GM12878 (cell line): ENCODE data around the gene LCAT. TPM values are rescaled to one million over a fixed set of nuclear protein-coding genes. Genes with fewer than 3 reads are reported as not detected.

Experiments
- BCL11A ChIP-seq: IDR thresholded peaks from 2 replicates; pipeline ENCODE4 v1.6.1; 2011; ENCODE audit warnings: low read depth, low read length
- CBFB ChIP-seq: IDR thresholded peaks from 2 replicates; pipeline ENCODE4 v1.6.1; 2016; ENCODE audit warnings: antibody characterized with exemption, low read depth
- CHD4 ChIP-seq: fragments of 200-600 bp; sonication (generic); IDR thresholded peaks from 2 replicates; pipeline ENCODE4 v1.6.1; 2016; ENCODE audit warnings: mild to moderate bottlenecking
- EZH2 ChIP-seq: IDR thresholded peaks from 2 replicates; pipeline ENCODE4 v1.6.1; 2012; ENCODE audit warnings: low read depth, mild to moderate bottlenecking, control low read depth, inconsistent platforms, low read length, borderline replicate concordance; ENCODE audit not compliant: control insufficient read depth
- GATAD2B ChIP-seq: fragments of 450-650 bp; conservative IDR thresholded peaks from 2 replicates; pipeline ENCODE4 v1.6.1; 2017; ENCODE audit warnings: low read depth, mild to moderate bottlenecking, moderate library complexity
- POLR2AphosphoS5 ChIP-seq: IDR thresholded peaks from 2 replicates; pipeline ENCODE4 v1.6.1; 2011; ENCODE audit warnings: mild to moderate bottlenecking, low read length, inconsistent platforms
- PRDM15 ChIP-seq: fragments of 450-650 bp; formaldehyde crosslinking; IDR thresholded peaks from 2 replicates; pipeline ENCODE4 v1.4.0; 2020; ENCODE audit warnings: mild to moderate bottlenecking, moderate library complexity
- RAD21 ChIP-seq: IDR thresholded peaks from 2 replicates; pipeline ENCODE4 v1.6.1; 2011; ENCODE audit warnings: mild to moderate bottlenecking, low read depth, low read length, moderate library complexity; ENCODE audit not compliant: insufficient read depth
- RBBP5 ChIP-seq: fragments of 200-600 bp; sonication (generic); conservative IDR thresholded peaks from 2 replicates; pipeline ENCODE4 v1.6.1; 2016
- RUNX3 ChIP-seq: IDR thresholded peaks from 2 replicates; pipeline ENCODE4 v1.6.1; 2012; ENCODE audit warnings: low read length, inconsistent platforms
- SIX5 ChIP-seq: IDR thresholded peaks from 2 replicates; pipeline ENCODE4 v1.6.1; 2011; ENCODE audit warnings: mild to moderate bottlenecking, low read depth, low read length, moderate library complexity; ENCODE audit not compliant: severe bottlenecking
- SUPT20H ChIP-seq: IDR thresholded peaks from 2 replicates; pipeline ENCODE4 v1.6.1; 2011; ENCODE audit warnings: low read depth, mild to moderate bottlenecking, low read length, moderate library complexity, borderline replicate concordance; ENCODE audit not compliant: control insufficient read depth
- TARDBP ChIP-seq: IDR thresholded peaks from 2 replicates; pipeline ENCODE4 v1.6.1; 2016; ENCODE audit warnings: borderline replicate concordance
- ZNF384 ChIP-seq: IDR thresholded peaks from 2 replicates; pipeline ENCODE4 v1.6.1; 2012; ENCODE audit warnings: low read depth, mild to moderate bottlenecking, low read length, improper control_type of control experiment, borderline replicate concordance
- ZNF687 ChIP-seq: fragments of 450-650 bp; IDR thresholded peaks from 2 replicates; pipeline ENCODE4 v1.6.1; 2017; ENCODE audit warnings: mild to moderate bottlenecking, moderate library complexity
- polyA plus RNA-seq, 11 experiments: library from polyadenylated mRNA; depleted of rRNA in 4 of 11; unstranded in 6 of 11; stranded (reverse) in 5 of 11; fragments of >200 nt; fragmentation: Nextera tagmentation in 4 of 11; fragmentation: Illumina TruSeq in 1 of 11; extraction: Ambion mirVana in 4 of 11; extraction: Trizol in 1 of 11; gene quantifications; 1 replicate in 1 of 11; 2 replicates in 10 of 11; pipeline versions ENCODE4 v1.2.1 to v1.2.3, GENCODE V29; 2011 to 2016; ENCODE audit warnings: inconsistent platforms in 2 of 11, missing spikeins in 2 of 11, low read depth in 1 of 11
- total RNA-seq, 4 experiments: library from RNA; depleted of rRNA in 3 of 4; stranded (reverse); fragments of >200 nt in 3 of 4; fragmentation: Illumina TruSeq in 1 of 4; extraction: Trizol in 1 of 4; gene quantifications; 2 replicates each; pipeline versions ENCODE4 v1.2.1 to v1.2.3, GENCODE V29; 2013 to 2021
- TF ChIP-seq, protein P1 (sequence below): fragments of 150-350 bp; IDR thresholded peaks from 2 replicates; pipeline ENCODE4 v1.6.1; 2016; ENCODE audit warnings: low read depth, low read length
- TF ChIP-seq, protein P2 (sequence below): fragments of 450-650 bp; IDR thresholded peaks from 2 replicates; pipeline ENCODE4 v1.6.1; 2016; ENCODE audit warnings: mild to moderate bottlenecking
- TF ChIP-seq, protein P3 (sequence below): IDR thresholded peaks from 2 replicates; pipeline ENCODE4 v1.6.1; 2011; ENCODE audit warnings: low read depth, mild to moderate bottlenecking, low read length, moderate library complexity, borderline replicate concordance; ENCODE audit errors: extremely low read depth

Gene LCAT
- total and polyA plus RNA-seq, 10 of the 15 experiments (the other 5 are each of a cell fraction or from before 2014, with no cell fraction given), result 0.61 to 11.7 (median 3.3) TPM

DNA sequence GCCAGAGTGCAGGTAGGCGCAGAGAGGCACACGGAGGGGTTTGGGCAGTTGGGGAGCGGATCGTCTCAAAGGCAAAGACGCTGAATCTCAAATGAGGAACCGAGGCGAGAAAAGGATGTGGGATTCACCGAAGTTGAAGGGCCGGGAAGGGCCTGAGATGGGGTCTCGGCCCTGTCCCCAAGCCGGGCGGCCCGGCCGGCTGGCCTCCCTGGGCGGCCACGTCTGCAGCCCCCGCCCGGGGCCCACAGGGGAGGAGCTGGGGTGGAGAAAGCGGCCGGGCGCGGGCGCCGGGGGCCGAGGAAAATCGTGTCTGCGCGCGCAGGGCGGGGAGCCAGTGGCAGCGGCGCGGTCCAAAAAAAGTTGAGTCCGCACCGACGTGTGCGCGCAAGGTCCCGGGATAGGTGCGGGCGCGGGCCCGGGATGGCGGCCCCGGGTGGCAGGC, 24.1 kb upstream of the LCAT start (continued):
- TF ChIP-seq, protein P1, sequence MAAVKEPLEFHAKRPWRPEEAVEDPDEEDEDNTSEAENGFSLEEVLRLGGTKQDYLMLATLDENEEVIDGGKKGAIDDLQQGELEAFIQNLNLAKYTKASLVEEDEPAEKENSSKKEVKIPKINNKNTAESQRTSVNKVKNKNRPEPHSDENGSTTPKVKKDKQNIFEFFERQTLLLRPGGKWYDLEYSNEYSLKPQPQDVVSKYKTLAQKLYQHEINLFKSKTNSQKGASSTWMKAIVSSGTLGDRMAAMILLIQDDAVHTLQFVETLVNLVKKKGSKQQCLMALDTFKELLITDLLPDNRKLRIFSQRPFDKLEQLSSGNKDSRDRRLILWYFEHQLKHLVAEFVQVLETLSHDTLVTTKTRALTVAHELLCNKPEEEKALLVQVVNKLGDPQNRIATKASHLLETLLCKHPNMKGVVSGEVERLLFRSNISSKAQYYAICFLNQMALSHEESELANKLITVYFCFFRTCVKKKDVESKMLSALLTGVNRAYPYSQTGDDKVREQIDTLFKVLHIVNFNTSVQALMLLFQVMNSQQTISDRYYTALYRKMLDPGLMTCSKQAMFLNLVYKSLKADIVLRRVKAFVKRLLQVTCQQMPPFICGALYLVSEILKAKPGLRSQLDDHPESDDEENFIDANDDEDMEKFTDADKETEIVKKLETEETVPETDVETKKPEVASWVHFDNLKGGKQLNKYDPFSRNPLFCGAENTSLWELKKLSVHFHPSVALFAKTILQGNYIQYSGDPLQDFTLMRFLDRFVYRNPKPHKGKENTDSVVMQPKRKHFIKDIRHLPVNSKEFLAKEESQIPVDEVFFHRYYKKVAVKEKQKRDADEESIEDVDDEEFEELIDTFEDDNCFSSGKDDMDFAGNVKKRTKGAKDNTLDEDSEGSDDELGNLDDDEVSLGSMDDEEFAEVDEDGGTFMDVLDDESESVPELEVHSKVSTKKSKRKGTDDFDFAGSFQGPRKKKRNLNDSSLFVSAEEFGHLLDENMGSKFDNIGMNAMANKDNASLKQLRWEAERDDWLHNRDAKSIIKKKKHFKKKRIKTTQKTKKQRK, result no peak
- TF ChIP-seq TARDBP (no peak), ZNF687 (peak; percentile 38; the same call in 1 of the 2 replicates), SUPT20H (no peak), RBBP5 (no peak), SIX5 (no peak), CBFB (no peak), PRDM15 (CRISPR knock-in tag) (no peak), GATAD2B (no peak; the same call in 1 of the 2 replicates), CHD4 (no peak), ZNF384 (no peak), POLR2AphosphoS5 (no peak), BCL11A (no peak), EZH2 (no peak), RAD21 (no peak), RUNX3 (peak; percentile 13; the same call in 1 of the 2 replicates)
- TF ChIP-seq, protein P2, sequence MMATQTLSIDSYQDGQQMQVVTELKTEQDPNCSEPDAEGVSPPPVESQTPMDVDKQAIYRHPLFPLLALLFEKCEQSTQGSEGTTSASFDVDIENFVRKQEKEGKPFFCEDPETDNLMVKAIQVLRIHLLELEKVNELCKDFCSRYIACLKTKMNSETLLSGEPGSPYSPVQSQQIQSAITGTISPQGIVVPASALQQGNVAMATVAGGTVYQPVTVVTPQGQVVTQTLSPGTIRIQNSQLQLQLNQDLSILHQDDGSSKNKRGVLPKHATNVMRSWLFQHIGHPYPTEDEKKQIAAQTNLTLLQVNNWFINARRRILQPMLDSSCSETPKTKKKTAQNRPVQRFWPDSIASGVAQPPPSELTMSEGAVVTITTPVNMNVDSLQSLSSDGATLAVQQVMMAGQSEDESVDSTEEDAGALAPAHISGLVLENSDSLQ, result no peak
- TF ChIP-seq, protein P3, sequence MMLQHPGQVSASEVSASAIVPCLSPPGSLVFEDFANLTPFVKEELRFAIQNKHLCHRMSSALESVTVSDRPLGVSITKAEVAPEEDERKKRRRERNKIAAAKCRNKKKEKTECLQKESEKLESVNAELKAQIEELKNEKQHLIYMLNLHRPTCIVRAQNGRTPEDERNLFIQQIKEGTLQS, result no peak
